Stimulated activated CD4-positive, alpha-beta T cell treated with anti-CD3 and anti-CD28 coated beads, Interleukin-1b, Interleukin-23, amount 100 ng/mL, for 48 hours (primary cell): ENCODE measurements around the gene FIGNL1.

Experiments used
- DNase-seq: peaks from one replicate; pipeline ENCODE4 v3.0.0-alpha.2; 2020

The FIGNL1 gene

DNA sequence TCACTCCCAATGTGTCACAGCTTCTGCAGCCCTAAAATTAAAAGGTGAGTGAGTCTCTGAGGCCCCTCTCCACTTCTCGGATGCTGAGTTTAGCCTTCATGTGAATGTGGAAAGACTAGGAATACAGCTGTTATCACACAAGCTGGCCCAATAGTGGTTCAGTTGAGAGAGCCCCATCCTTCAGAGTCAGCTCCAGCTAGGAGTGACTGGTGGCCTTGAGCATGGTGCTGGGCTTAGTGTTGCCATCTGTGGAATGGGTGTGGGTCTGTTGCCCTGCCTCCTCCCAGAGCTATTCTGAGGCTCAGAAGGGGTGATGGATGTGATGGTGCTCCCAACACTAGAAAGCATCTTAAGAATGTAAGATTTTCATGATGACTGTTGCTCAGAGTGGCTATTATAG is 55.8 kb downstream of the FIGNL1 start:
- DNase-seq: no peak
